Body of pancreas (tissue), 4 donors: ENCODE results near the gene ACADSB. TPM values are rescaled to one million over a fixed set of nuclear protein-coding genes. Genes with fewer than 3 reads are reported as not detected.
A peak's percentile ranks its signal among the peaks of the same experiment; 100 is the strongest.

ENCODE experiments used
- ATAC-seq: fragments of 150-250 bp; one replicate; pipeline ENCODE4 v1.9.1; 2016
- DNase-seq, 4 donors: peaks; one replicate each; pipeline ENCODE4 v3.0.0-alpha.2; 2019
- H3K27ac ChIP-seq, 4 donors: fragments of 200-600 bp; sonication (generic); 1 replicate in 3 of 4; 2 replicates in 1 of 4; pipeline versions ENCODE4 v1.5.1 to v1.6.1; 2016 to 2019; ENCODE audit warnings: mild to moderate bottlenecking in 1 of 4, mixed read lengths in 1 of 4, moderate library complexity in 1 of 4
- H3K27me3 ChIP-seq, 2 donors: fragments of 200-600 bp; sonication (generic); one replicate each; pipeline ENCODE4 v1.6.0; 2016; ENCODE audit warnings: mild to moderate bottlenecking in 1 of 2
- H3K36me3 ChIP-seq, 2 donors: fragments of 200-600 bp; sonication (generic); replicated peaks in 1 of 2; 2 replicates each; pipeline ENCODE4 v1.5.1; 2016; ENCODE audit warnings: low read depth in 2 of 2; ENCODE audit not compliant: insufficient read depth in 1 of 2
- H3K4me1 ChIP-seq: fragments of 200-600 bp; sonication (generic); one replicate; pipeline ENCODE4 v1.6.0; 2016
- H3K4me3 ChIP-seq, 2 donors: fragments of 200-600 bp; sonication (generic); 1 replicate in 1 of 2; 2 replicates in 1 of 2; pipeline ENCODE4 v1.5.1; 2016 to 2019
- H3K9me3 ChIP-seq, 3 donors: fragments of 200-600 bp; sonication (generic); 1 replicate in 2 of 3; 2 replicates in 1 of 3; pipeline ENCODE4 v1.5.1; 2016
- POLR2A ChIP-seq, 3 donors: fragments of 450-650 bp; IDR thresholded peaks; one replicate each; pipeline ENCODE4 v1.6.1; 2016; ENCODE audit warnings: antibody characterized with exemption in 3 of 3, mild to moderate bottlenecking in 2 of 3
- WGBS, 2 donors: methylation state at CpG; one replicate each; pipeline ENCODE4 v1.1.5; 2017; 5-methylcytosine and 5-hydroxymethylcytosine counted together
- intact Hi-C: fragments of 100-400 bp; cut with DNase I; formaldehyde crosslinking; loops from one replicate; pipeline ENCODE4 v1.15.1; 2023
- total RNA-seq, 2 donors: library from RNA; depleted of rRNA; stranded (reverse); fragments of >200 nt; gene quantifications; one replicate each; pipeline ENCODE4 v1.1.0, GENCODE V29; 2016
- TF ChIP-seq, protein P1 (sequence below), 7 experiments: fragments of 450-650 bp in 4 of 7; fragments of 200-600 bp in 3 of 7; sonication (generic) in 3 of 7; IDR thresholded peaks; one replicate each; pipeline ENCODE4 v1.5.1; 2016 to 2019; ENCODE audit warnings: antibody characterized with exemption in 7 of 7

ACADSB gene
- total RNA-seq, 2 donors from 2014 or later, result 13.8 to 21.8 TPM

DNA sequence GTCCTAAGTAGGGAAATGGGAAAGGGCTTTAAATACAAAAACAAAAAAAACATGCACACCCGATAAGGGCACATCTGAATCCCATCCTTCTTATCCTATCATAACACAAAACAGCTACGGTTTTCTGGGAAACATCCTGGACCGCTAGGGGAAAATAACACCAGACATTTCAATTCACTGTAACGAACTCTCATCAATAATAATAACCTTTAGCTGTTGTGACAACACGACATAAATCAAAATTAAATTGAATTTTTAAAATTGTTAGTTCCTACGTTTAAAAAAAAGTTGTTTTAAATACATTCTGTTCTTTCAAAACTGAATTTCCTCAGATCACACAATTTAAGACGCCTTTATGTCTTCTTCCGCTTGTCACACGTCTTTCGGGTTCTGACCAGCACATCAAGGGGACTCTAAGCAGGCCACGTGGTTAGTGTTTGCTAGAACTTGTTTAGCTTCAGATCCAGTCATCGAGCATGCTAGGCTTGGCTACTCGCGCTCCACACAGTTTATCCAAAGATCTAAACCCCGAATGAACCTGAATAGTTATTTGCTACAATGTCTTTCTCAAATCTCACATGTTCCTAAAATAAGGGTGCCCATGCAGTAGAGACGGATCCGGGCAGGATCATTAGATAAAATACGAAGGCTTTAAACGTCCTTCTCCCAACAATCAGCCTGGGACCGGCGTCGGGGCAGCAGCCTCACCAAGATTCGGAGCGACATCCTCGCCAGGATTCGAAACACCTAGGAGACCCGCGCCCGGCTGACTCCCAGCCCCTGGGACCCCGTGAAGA is 1.1 kb upstream of the ACADSB start:
- TF ChIP-seq, protein P1, sequence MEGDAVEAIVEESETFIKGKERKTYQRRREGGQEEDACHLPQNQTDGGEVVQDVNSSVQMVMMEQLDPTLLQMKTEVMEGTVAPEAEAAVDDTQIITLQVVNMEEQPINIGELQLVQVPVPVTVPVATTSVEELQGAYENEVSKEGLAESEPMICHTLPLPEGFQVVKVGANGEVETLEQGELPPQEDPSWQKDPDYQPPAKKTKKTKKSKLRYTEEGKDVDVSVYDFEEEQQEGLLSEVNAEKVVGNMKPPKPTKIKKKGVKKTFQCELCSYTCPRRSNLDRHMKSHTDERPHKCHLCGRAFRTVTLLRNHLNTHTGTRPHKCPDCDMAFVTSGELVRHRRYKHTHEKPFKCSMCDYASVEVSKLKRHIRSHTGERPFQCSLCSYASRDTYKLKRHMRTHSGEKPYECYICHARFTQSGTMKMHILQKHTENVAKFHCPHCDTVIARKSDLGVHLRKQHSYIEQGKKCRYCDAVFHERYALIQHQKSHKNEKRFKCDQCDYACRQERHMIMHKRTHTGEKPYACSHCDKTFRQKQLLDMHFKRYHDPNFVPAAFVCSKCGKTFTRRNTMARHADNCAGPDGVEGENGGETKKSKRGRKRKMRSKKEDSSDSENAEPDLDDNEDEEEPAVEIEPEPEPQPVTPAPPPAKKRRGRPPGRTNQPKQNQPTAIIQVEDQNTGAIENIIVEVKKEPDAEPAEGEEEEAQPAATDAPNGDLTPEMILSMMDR (IDR thresholded peaks at IDR 0.05), result no peak
- no peak for TF ChIP-seq POLR2A (IDR thresholded peaks at IDR 0.05)
- Histone ChIP-seq H3K27ac (peak overlapping the region; percentile 80 to 95 (median 91)), H3K27me3 (no peaks in the 10 kb centered on the region), H3K4me3 (peak overlapping the region; percentile 95 to 96), H3K4me1 (peaks cover 58% of the 10 kb centered on the region), H3K9me3 (no peaks in the 10 kb centered on the region), H3K36me3 (no peaks in the 10 kb centered on the region)
- intact Hi-C loops, result no loop called here
- WGBS, 2 donors, result 1 to 2% methylated on average over 27 to 30 of the region's 30 CpGs
- DNase-seq (peak; percentile 29 to 64 (median 52)), ATAC-seq (peak; percentile 41)

DNA sequence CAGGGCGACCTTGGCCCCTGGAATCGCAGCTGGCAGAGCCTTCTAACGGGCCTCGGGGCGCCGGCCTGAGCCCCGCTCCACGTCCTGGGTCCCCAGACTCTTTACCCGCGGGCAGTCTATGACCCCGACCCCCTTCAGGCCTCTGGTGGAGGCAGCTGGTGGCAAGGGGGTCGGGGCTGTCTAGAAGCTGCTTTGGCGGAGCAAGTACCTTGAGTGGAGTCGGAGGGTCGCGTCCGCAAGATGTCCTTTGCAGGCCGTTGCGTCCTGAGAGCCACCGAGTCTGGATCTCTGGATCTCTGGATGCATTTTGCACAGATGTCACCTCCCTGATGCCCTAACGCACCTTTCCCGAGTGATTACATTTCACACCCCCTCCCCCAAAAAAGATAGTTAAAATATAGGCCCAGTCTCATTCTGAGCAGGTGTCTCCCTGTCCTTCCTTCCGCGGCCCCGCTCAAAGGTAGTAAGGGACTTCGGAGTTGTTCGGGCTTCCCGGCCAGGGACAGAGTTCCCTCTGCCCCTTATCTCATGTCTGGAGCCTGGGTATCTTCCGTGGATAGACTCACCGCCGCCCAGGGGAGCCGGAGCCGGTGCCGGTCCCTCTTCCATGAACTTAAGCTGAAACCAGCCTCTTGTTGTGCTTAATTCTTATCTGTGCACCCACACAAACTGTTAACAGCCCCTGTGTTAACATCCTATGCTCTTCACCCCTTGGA is 457 bp downstream of the ACADSB start:
- peak; percentile 14 to 38 (median 28) for DNase-seq
- 0 to 1% methylated on average over 12 to 34 of the region's 34 CpGs for whole genome bisulfite sequencing, 2 donors
- no peaks in the 10 kb centered on the region for H3K36me3 ChIP-seq
- TF ChIP-seq, protein P1 (IDR thresholded peaks at IDR 0.05), result no peak
- TF ChIP-seq POLR2A (IDR thresholded peaks at IDR 0.05), result no peak
- H3K4me3 ChIP-seq, result peak overlapping the region; percentile 79 to 96
- H3K4me1 ChIP-seq, result peaks cover 52% of the 10 kb centered on the region
- no peaks in the 10 kb centered on the region for H3K9me3 ChIP-seq
- ATAC-seq, result peak; percentile 9
- no peaks in the 10 kb centered on the region for H3K27me3 ChIP-seq
- intact Hi-C loops, result no loop called here
- peak overlapping the region; percentile 42 to 95 (median 80) for H3K27ac ChIP-seq

DNA sequence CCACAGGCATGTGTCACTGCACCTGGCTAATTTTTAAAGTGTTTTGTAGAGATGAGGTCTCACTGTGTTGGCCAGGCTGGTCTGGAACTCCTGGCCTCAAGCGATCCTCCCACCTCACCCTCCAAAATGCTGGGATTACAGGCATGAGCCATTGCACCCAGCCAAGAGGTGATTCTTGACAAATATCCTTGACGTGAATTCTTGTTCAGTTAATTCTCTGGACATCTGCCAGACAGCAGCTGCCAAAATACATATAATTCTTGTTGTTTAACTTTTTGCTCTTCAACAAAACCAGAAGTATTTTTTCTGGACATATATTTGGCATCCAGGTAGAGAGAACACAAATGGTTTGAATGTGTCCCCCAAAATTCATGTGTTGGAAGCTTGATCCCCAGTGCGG is 3.2 kb downstream of the ACADSB start:
- peak in 1 of 4 donors; percentile 26 for DNase-seq
- Histone ChIP-seq H3K9me3 (no peaks in the 10 kb centered on the region), H3K27me3 (no peaks in the 10 kb centered on the region), H3K27ac (no peak overlapping the region), H3K4me1 (peaks cover 25% of the 10 kb centered on the region), H3K4me3 (no peak overlapping the region), H3K36me3 (no peaks in the 10 kb centered on the region)
- no peak for ATAC-seq
- no peak for TF ChIP-seq POLR2A (IDR thresholded peaks at IDR 0.05)
- TF ChIP-seq, protein P1 (IDR thresholded peaks at IDR 0.05), result no peak
- 65 to 69% methylated on average over 3 of the region's 3 CpGs for WGBS, 2 donors
- intact Hi-C loops, result no loop called here

DNA sequence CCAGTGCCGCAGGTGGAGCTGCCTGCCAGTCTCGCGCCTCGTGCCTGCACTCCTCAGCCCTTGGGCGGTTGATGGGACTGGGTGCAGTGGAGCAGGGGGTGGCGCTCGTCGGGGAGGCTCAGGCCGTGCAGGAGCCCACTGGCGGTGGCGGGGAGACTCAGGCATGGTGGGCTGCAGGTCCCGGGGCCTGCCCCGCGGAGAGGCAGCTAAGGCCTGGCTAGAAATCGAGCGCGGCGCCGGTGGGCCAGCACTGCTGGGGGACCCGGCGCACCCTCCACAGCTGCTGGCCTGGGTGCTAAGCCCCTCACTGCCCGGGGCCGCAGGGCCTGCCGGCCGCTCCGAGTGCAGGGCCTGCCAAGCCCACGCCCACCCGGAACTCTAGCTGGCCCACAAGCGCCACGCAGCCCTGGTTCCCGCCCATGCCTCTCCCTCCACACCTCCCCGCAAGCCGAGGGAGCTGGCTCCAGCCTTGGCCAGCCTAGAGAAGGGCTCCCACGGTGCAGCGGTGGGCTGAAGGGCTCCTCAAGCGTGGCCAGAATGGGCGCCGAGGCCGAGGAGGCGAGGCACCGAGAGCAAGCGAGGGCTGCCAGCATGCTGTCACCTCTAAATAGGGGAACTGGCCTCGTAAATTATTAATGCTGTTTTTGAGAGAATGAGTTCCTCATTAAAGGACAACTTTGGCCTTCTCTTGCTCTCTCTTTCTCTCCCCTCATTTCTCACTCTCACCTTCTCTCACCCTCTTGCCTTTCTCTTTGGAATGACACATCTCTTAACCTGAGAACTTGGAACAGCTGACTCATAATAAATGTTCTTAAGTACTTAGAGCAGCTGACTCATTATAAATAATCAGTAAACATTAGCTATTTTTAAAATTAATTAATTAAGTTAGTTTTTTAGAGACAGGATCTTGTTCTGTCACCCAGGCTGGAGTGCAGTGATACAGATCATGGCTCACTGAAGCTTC is 4.9 kb downstream of the ACADSB start:
- H3K4me1 ChIP-seq, result peaks cover 19% of the 10 kb centered on the region
- no peaks in the 10 kb centered on the region for H3K36me3 ChIP-seq
- DNase-seq (no peak), ATAC-seq (no peak)
- H3K9me3 ChIP-seq, result no peaks in the 10 kb centered on the region
- H3K27me3 ChIP-seq, result no peaks in the 10 kb centered on the region
- H3K27ac ChIP-seq, result no peak overlapping the region
- intact Hi-C loops, result no loop called here
- WGBS, 2 donors, result 90 to 91% methylated on average over 16 to 38 of the region's 43 CpGs
- TF ChIP-seq POLR2A (IDR thresholded peaks at IDR 0.05), result no peak
- TF ChIP-seq, protein P1 (IDR thresholded peaks at IDR 0.05), result no peak
- no peak overlapping the region for H3K4me3 ChIP-seq
